Naive thymus-derived CD8-positive, alpha-beta T cell (primary cell): ENCODE measurements around the gene F12. TPM values are rescaled to one million over a fixed set of nuclear protein-coding genes. Genes with fewer than 3 reads are reported as not detected.

Experiments used
- ATAC-seq, 2 donors: fragments of 150-1000 bp; cut with Tn5 transposase in 1 of 2; sonication (Bioruptor Pico), chemical (Tn5 transposase) in 1 of 2; 1 replicate in 1 of 2; 2 replicates in 1 of 2; pipeline ENCODE4 v1.10.0; 2021; ENCODE audit warnings: mild to moderate bottlenecking in 2 of 2, moderate library complexity in 2 of 2
- POLR2A ChIA-PET: fragments of 350-600 bp; sonication (Branson Sonifier 250); formaldehyde crosslinking; loops from one replicate; lab custom pipeline; 2021; ENCODE audit warnings: antibody characterized with exemption; lab: Charles Lee
- DNase-seq, 10 donors: peaks; one replicate each; pipeline versions ENCODE4 v3.0.0 to v3.0.0-alpha.2; 2020 to 2022
- H3K27ac Mint-ChIP-seq, 10 donors: one replicate each; pipeline ENCODE4 v1.8.0; 2020 to 2022; ENCODE audit warnings: mild to moderate bottlenecking in 10 of 10, mixed read lengths in 10 of 10, moderate library complexity in 4 of 10, inconsistent platforms in 1 of 10
- H3K27me3 Mint-ChIP-seq, 5 donors: one replicate each; pipeline ENCODE4 v1.8.0; 2021 to 2022; ENCODE audit warnings: mixed read lengths in 5 of 5
- H3K36me3 Mint-ChIP-seq, 3 donors: one replicate each; pipeline ENCODE4 v1.8.0; 2020 to 2022; ENCODE audit warnings: mixed read lengths in 3 of 3, mild to moderate bottlenecking in 2 of 3, inconsistent platforms in 1 of 3
- H3K4me1 Mint-ChIP-seq, 4 donors: one replicate each; pipeline ENCODE4 v1.8.0; 2021 to 2022; ENCODE audit warnings: mixed read lengths in 4 of 4
- H3K4me3 Mint-ChIP-seq, 10 donors: one replicate each; pipeline ENCODE4 v1.8.0; 2020 to 2022; ENCODE audit warnings: mild to moderate bottlenecking in 10 of 10, mixed read lengths in 10 of 10, moderate library complexity in 6 of 10, inconsistent platforms in 1 of 10
- H3K9me3 Mint-ChIP-seq, 9 donors: one replicate each; pipeline ENCODE4 v1.8.0; 2020 to 2022; ENCODE audit warnings: mixed read lengths in 9 of 9, mild to moderate bottlenecking in 3 of 9, inconsistent platforms in 1 of 9, moderate library complexity in 1 of 9
- polyA plus RNA-seq, 3 donors: library from polyadenylated mRNA; unstranded; fragments of 300-500 nt; fragmentation: Illumina TruSeq; gene quantifications; one replicate each; pipeline ENCODE4 v1.2.3, GENCODE V29; 2021
- total RNA-seq, 8 experiments: library from RNA in 2 of 8; stranded (reverse) in 2 of 8; gene quantifications; one replicate each; pipeline ENCODE4 v1.2.3 and lab custom pipeline; 2021 to 2026

The F12 gene
- total and polyA plus RNA-seq, 5 experiments from 2014 or later = 0.21 to 0.26 (median 0.25) TPM; not detected in 2

GRCh38 chr5:177430140-177430951 lies 21.0 kb upstream of the F12 start:
- H3K27me3 Mint-ChIP-seq = no peaks in the 10 kb centered on the region
- peaks cover 28 to 81% (median 75%) of the 10 kb centered on the region in 4 donors for H3K4me1 Mint-ChIP-seq
- no peaks in the 10 kb centered on the region for H3K9me3 Mint-ChIP-seq
- H3K4me3 Mint-ChIP-seq = peak overlapping the region; percentile 82 to 97 (median 92)
- ATAC-seq (no peak), DNase-seq (no peak)
- POLR2A ChIA-PET = interaction anchor here (1.0 to 34.6 kb wide), 6 partner anchors 14 to 68 kb away, joined by 3 to 1530 read pairs (median 8); partner anchors contain the start of genes F12, PDLIM7 and PRR7
- H3K36me3 Mint-ChIP-seq = peaks cover 0 to 44% (median 12%) of the 10 kb centered on the region in 3 donors
- H3K27ac Mint-ChIP-seq = peak overlapping the region; percentile 90 to 97 (median 94)

GRCh38 chr5:177429248-177430040 lies 20.1 kb upstream of the F12 start:
- Mint-ChIP-seq H3K36me3 (peaks cover 0 to 37% (median 12%) of the 10 kb centered on the region in 3 donors), H3K4me3 (peak overlapping the region; percentile 82 to 97 (median 92)), H3K9me3 (no peaks in the 10 kb centered on the region), H3K27me3 (no peaks in the 10 kb centered on the region), H3K27ac (peak overlapping the region; percentile 90 to 97 (median 94)), H3K4me1 (peaks cover 30 to 82% (median 75%) of the 10 kb centered on the region in 4 donors)
- DNase-seq (peak; percentile 56 to 91 (median 78)), ATAC-seq (peak; percentile 16 to 17)
- POLR2A ChIA-PET = interaction anchor here (0.9 to 34.6 kb wide), 10 partner anchors 14 to 296 kb away, joined by 3 to 1530 read pairs (median 6); partner anchors contain the start of genes F12, NSD1, PDLIM7 and PRR7

GRCh38 chr5:177428574-177429217 lies 19.3 kb upstream of the F12 start:
- Mint-ChIP-seq H3K9me3 (no peaks in the 10 kb centered on the region), H3K4me1 (peaks cover 31 to 82% (median 69%) of the 10 kb centered on the region in 4 donors), H3K36me3 (peaks cover 0 to 31% (median 7%) of the 10 kb centered on the region in 3 donors), H3K27me3 (no peaks in the 10 kb centered on the region), H3K27ac (peak overlapping the region; percentile 90 to 97 (median 94)), H3K4me3 (peak overlapping the region; percentile 82 to 97 (median 92))
- POLR2A ChIA-PET = interaction anchor here (0.9 to 34.6 kb wide), 10 partner anchors 13 to 296 kb away, joined by 3 to 1530 read pairs (median 6); partner anchors contain the start of genes F12, NSD1 and PRR7
- DNase-seq = no peak
- no peak for ATAC-seq

GRCh38 chr5:177427919-177428573 lies 18.7 kb upstream of the F12 start:
- ATAC-seq (no peak), DNase-seq (no peak)
- Mint-ChIP-seq H3K4me1 (peaks cover 30 to 75% (median 63%) of the 10 kb centered on the region in 4 donors), H3K36me3 (peaks cover 0 to 25% (median 5%) of the 10 kb centered on the region in 3 donors), H3K27me3 (no peaks in the 10 kb centered on the region), H3K9me3 (no peaks in the 10 kb centered on the region), H3K27ac (peak overlapping the region; percentile 90 to 97 (median 94)), H3K4me3 (peak overlapping the region; percentile 82 to 97 (median 92))
- POLR2A ChIA-PET = interaction anchor here (0.5 to 34.6 kb wide), 12 partner anchors 12 to 1909 kb away, joined by 3 to 1530 read pairs (median 5); partner anchors contain the start of genes F12 and PRR7

- no peak for ATAC-seq
- no peaks in the 10 kb centered on the region for H3K27me3 Mint-ChIP-seq
- H3K4me1 Mint-ChIP-seq = peaks cover 30 to 72% (median 61%) of the 10 kb centered on the region in 4 donors
- POLR2A ChIA-PET = interaction anchor here (0.5 to 34.6 kb wide), 14 partner anchors 12 to 1908 kb away, joined by 3 to 1530 read pairs (median 6); partner anchors contain the start of genes F12, LMAN2, NSD1 and PRR7
- no peak for DNase-seq
- peaks cover 0 to 24% (median 5%) of the 10 kb centered on the region in 3 donors for H3K36me3 Mint-ChIP-seq
- H3K4me3 Mint-ChIP-seq = peak overlapping the region; percentile 82 to 97 (median 92)
- H3K27ac Mint-ChIP-seq = peak overlapping the region; percentile 90 to 97 (median 94)
- H3K9me3 Mint-ChIP-seq = no peaks in the 10 kb centered on the region
Observed at GRCh38 chr5:177427211-177427822, 18.0 kb upstream of the F12 start.

DNA sequence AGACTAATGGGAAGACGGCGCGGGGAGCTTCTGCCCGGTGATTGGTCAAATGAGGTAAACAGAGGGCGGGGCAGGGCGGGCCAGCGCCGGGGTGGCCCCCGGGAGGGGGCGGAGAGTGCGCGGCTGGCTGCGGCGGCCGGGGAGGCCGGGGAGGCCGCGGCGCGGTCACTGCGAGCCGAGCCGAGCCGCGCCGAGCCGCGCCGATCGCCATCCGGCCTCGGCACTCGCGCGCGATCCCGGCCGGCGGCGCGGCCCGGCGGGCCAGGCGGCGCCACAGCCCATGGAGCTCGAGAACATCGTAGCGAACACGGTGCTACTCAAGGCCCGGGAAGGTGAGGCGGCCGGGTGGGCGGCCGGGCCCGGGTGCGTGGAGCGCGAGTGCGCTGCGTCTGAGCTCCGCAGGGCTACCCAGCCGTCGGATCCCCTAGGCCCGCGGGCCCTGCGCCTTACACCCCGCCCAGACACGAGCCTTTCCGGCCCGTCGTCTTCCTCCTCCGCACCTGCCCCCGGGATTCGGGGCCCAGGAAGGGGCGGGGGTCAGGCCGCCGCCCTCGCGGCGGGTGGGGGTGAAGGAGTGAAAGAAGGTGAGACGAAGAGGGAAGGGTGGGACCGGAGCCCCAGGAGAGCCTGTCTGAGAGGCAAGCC lies 17.3 kb upstream of the F12 start, which contains the start of gene GRK6:
TSS of gene GRK6 (plus strand) at position 111 of the 645 bp plus-strand sequence. CDS start at position 281, 170 bp downstream.
- H3K9me3 Mint-ChIP-seq = no peaks in the 10 kb centered on the region
- peaks cover 0 to 20% (median 2%) of the 10 kb centered on the region in 3 donors for H3K36me3 Mint-ChIP-seq
- H3K4me1 Mint-ChIP-seq = peaks cover 30 to 65% (median 56%) of the 10 kb centered on the region in 4 donors
- peak within 1 kb of the TSS; percentile 92 to 100 (median 98) for H3K27ac Mint-ChIP-seq
- no peaks in the 10 kb centered on the region for H3K27me3 Mint-ChIP-seq
- peak within 1 kb of the TSS; percentile 82 to 98 (median 94) for H3K4me3 Mint-ChIP-seq
- DNase-seq (peak; percentile 58 to 88 (median 67)), ATAC-seq (peak; percentile 24 to 29)
- POLR2A ChIA-PET = interaction anchor here (0.7 to 34.6 kb wide), 19 partner anchors 8 to 895 kb away, joined by 3 to 1530 read pairs (median 6); partner anchors contain the start of genes F12, LMAN2, NSD1 and PRR7

- no peaks in the 10 kb centered on the region for H3K27me3 Mint-ChIP-seq
Observed at GRCh38 chr5:177425801-177426565, 16.6 kb upstream of the F12 start.

DNA sequence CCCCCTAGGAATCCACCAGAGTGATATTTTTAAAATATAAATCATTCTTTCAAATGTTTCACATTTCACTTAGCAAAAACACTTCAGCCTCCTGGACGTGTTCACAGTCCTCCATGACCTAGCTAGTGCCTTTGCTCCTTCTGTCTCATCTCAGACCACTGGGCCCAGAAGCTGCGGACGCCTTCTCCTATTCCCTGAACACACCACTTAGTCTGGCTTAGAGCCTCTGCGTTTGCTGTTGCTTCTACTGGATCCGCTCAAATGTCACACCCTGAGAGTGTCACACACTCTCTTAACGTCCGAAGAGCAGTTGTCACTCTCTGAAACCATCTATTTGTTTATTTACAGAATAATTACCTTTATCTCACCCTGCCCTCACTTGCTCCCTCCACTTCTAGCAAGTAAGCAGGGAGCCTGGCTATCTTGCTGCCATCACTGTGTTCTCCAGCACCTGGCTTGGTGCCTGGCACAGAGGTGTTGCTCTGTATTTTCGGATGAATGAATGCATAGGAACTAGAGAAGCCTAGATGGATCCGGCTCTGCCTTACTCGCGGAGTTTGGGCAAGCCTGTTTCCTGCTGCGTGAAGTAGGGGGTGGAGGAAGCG lies 15.9 kb upstream of the F12 start:
- POLR2A ChIA-PET = interaction anchor here (0.7 to 34.6 kb wide), 11 partner anchors 9 to 71 kb away, joined by 3 to 1530 read pairs (median 15); partner anchors contain the start of genes F12, PRR7 and RGS14
- ATAC-seq = peak in 1 of 2 donors; percentile 4
- H3K36me3 Mint-ChIP-seq = peaks cover 0 to 13% (median under 1%) of the 10 kb centered on the region in 3 donors
- H3K4me3 Mint-ChIP-seq = peak overlapping the region; percentile 82 to 98 (median 94)
- peaks cover 22 to 51% (median 42%) of the 10 kb centered on the region in 4 donors for H3K4me1 Mint-ChIP-seq
- no peaks in the 10 kb centered on the region for H3K9me3 Mint-ChIP-seq
- peak overlapping the region; percentile 92 to 100 (median 98) for H3K27ac Mint-ChIP-seq
- no peak for DNase-seq
- H3K27me3 Mint-ChIP-seq = no peaks in the 10 kb centered on the region

More at GRCh38 chr5:177425801-177426565, 16.6 kb upstream of the F12 start:
- Mint-ChIP-seq H3K36me3 (peaks cover 0 to 15% (median 2%) of the 10 kb centered on the region in 3 donors), H3K9me3 (no peaks in the 10 kb centered on the region), H3K4me3 (peak overlapping the region; percentile 82 to 98 (median 94)), H3K27ac (peak overlapping the region; percentile 92 to 100 (median 98)), H3K4me1 (peaks cover 28 to 58% (median 49%) of the 10 kb centered on the region in 4 donors)
- ATAC-seq = peak; percentile 82 to 84
- peak; percentile 94 to 100 (median 100) for DNase-seq
- POLR2A ChIA-PET = interaction anchor here (0.7 to 34.6 kb wide), 18 partner anchors 9 to 895 kb away, joined by 3 to 1530 read pairs (median 6); partner anchors contain the start of genes F12, LMAN2, PRR7 and RGS14

DNA sequence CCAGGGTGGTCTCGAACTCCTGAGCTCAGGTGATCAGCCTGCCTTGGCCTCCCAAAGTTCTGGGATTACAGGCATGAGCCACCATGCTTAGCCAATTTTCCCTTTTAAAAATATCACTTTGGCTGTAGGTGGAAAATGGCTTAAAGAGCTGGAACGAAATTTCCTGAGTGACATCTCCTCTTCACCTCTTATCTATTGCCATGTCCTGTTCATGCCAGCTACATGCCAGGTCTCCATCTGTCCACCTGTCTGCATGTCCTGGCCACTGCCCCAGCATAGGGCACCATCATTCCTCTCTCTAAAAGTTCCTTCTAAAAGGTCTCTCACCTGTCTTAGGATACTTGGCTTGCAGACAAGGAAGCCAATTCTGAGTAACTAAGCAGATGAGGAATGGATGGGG lies 14.3 kb upstream of the F12 start:
- Mint-ChIP-seq H3K4me1 (peaks cover 11 to 35% (median 27%) of the 10 kb centered on the region in 4 donors), H3K9me3 (no peaks in the 10 kb centered on the region), H3K4me3 (no peak overlapping the region), H3K27ac (peak overlapping the region in 1 of 10 donors; percentile 31), H3K36me3 (peaks cover 0 to 4% (median 0%) of the 10 kb centered on the region in 3 donors), H3K27me3 (no peaks in the 10 kb centered on the region)
- DNase-seq = no peak
- POLR2A ChIA-PET = interaction anchor here (1.1 to 34.6 kb wide), 6 partner anchors 8 to 48 kb away, joined by 3 to 1530 read pairs (median 10); partner anchors contain the start of genes F12 and PRR7
- ATAC-seq = no peak
